Heart left ventricle (tissue), 13 donors: ENCODE results near the gene S100A9.

Source experiments
- CTCF ChIP-seq, 12 donors: fragments of 200-600 bp; sonication (generic) in 4 of 12; IDR thresholded peaks; one replicate each; pipeline versions ENCODE4 v1.5.0 to v1.8.0; 2018 to 2022; ENCODE audit warnings: antibody characterized with exemption in 12 of 12, mild to moderate bottlenecking in 5 of 12
- POLR2A ChIP-seq, 2 donors: fragments of 450-650 bp; IDR thresholded peaks; one replicate each; pipeline ENCODE4 v1.6.1; 2017; ENCODE audit warnings: antibody characterized with exemption in 2 of 2, mild to moderate bottlenecking in 2 of 2, moderate library complexity in 2 of 2
- donor health status: ischemic (EF 13 %, LVEDD 7.1; RV severe dilation, severe dysfunction).
- donor health status: DM: no; HTN: yes; CAD: no.
- donor health status: DM: no; HTN: no; CAD: no.
- donor health status: ischemic (EF 25% LVEDD 6.9; RV normal size, moderate dysfunction).
- donor health status: ischemic (EF 25% LVEDD 5.7; RV mildly dilated, moderate dysfunction).
- donor health status: ischemic (EF 35%, LVEDD 5.7; RV mildly dilated, moderate dysfunction).
- donor health status: nonischemic (EF 11% LVEDD 7.7; RV severe dilation, severe dysfunction).
- donor health status: DM: yes; HTN: yes; CAD: no.
- donor health status: PGD.
- donor health status: ischemic (EF 29% LVEDD 5.4; RV normal size, mild dysfunction).
- donor health status: nonischemic (EF 23%, LVEDD 6.1; RV moderate dilation, normal function).

- TF ChIP-seq CTCF (IDR thresholded peaks at IDR 0.05), result no peak
- no peak for TF ChIP-seq POLR2A (IDR thresholded peaks at IDR 0.05)
These were observed 34.6 kb downstream of the S100A9 start for GRCh38 chr1:153392258-153392657.
